Activated CD4-positive, alpha-beta T cell treated with anti-CD3 and anti-CD28 coated beads, Interleukin-10, Interleukin-2, amounts not matched to agents 100 ng/mL and 50 ng/mL, durations not matched to agents 16 hours and 8 hours (primary cell): ENCODE data around the gene ZNF618.

ENCODE experiments used
- DNase-seq: peaks from one replicate; pipeline ENCODE4 v3.0.0-alpha.2; 2020

Gene ZNF618

GRCh38 chr9:114086607-114087006 lies 210.5 kb downstream of the ZNF618 start:
- DNase-seq: no peak

DNA sequence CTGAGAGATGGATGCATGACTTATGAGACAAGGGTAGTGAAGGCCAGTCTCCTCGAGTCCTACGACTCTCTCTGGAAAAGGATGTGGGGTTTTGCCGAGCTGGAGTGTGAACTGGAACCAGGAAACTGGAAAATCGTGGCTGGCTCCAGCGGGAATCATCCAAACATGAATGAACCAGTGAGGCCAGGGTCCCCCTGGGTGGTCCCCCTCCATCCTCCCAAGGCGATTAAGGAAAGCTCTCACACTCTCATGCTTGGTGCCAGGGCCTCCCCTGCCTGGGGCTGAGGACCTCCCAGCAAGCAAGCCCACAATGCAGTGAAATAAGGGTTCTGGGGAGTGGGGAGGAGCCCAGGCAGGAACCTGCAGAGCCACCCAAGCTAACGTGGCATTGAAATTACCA lies 211.6 kb downstream of the ZNF618 start:
- no peak for DNase-seq

GRCh38 chr9:114088571-114089170 lies 212.6 kb downstream of the ZNF618 start:
- DNase-seq: no peak

GRCh38 chr9:114089206-114089840 lies 213.2 kb downstream of the ZNF618 start:
- no peak for DNase-seq

DNA sequence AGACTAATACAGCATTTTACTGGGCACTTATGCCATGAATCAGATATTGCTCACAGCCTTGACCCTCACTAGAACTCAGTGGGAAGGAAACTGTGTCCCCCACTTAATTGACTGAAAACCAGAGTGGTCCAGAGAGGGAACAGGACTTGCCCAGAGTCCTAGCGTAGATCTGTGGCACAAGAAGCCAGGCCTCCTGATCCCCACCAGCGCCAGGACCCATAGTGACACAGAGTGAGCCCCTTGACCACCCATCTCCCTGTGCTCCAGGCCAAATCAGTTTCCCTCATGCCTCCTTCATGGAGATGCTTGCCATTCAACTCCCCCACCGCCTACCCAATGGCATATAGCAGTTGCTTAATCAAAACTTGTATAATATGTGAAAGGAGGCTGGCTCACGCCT lies 214.7 kb downstream of the ZNF618 start:
- no peak for DNase-seq

DNA sequence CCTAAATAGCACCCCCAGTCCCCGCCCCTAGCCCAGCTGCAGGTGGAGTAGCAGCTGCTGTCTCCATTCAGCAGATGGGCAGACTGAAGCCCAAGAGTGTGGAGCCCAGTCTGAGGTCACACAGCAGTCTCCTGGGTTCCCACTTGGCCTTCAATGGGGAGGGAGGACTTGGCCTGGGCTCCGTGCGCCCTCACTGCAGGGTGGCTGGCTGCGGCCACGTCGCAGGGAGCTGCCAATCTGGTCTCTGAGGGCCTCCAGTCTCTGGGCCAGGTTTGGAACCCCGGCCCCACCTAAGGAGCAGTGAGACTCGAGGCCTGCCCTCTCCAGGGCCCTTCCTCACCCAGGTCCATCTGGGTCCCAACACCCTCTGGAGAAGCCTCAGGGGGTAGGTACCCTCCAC lies 215.6 kb downstream of the ZNF618 start:
- DNase-seq: no peak

GRCh38 chr9:114092336-114092735 lies 216.2 kb downstream of the ZNF618 start:
- DNase-seq: no peak

GRCh38 chr9:114093031-114093471 lies 216.9 kb downstream of the ZNF618 start:
- no peak for DNase-seq

- no peak for DNase-seq
These were observed 217.8 kb downstream of the ZNF618 start for GRCh38 chr9:114093761-114094505.

DNA sequence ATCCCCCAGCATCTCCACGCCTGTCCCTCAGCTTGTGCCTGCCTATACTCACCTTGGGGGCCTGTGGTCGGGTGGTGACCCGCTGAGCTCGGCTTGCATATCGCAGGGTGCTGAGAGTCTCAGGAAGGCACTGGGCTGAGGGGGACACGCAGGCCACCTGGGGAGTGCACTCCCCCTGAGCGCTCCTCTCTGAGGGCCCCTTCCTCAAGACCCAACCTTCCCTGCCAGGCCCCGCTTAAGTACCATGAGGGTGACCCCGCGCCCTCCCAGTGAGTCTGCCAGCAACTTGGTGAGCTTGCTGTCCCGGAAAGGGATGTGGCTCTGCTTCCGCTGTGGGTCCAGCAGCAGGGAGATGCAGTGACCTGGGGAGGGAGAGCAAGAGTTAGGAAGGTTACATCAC lies 218.9 kb downstream of the ZNF618 start:
- DNase-seq: no peak

DNA sequence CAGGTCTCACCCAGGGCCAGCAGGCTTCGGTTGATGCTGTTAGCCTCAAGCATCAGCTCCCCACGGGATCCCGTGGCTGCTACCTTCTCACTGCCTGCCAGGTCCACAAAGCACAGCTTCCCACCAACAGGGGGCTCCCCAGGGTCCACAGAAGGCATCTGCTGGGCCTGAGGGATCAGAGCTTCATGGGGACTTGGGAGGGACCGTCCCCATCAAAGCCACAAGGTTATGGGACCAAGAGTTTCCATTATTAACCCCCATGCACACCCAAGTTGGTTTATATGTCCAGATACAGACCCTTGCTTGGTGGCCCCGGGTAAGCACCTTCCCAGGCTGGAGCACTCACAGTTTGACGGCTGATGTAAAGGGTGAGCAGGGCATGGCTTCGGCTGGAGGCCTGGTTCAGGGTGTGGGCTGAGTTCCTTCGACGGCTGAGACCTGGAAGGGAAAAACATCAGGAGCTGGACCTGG lies 220.0 kb downstream of the ZNF618 start:
- DNase-seq: peak; percentile 4

DNA sequence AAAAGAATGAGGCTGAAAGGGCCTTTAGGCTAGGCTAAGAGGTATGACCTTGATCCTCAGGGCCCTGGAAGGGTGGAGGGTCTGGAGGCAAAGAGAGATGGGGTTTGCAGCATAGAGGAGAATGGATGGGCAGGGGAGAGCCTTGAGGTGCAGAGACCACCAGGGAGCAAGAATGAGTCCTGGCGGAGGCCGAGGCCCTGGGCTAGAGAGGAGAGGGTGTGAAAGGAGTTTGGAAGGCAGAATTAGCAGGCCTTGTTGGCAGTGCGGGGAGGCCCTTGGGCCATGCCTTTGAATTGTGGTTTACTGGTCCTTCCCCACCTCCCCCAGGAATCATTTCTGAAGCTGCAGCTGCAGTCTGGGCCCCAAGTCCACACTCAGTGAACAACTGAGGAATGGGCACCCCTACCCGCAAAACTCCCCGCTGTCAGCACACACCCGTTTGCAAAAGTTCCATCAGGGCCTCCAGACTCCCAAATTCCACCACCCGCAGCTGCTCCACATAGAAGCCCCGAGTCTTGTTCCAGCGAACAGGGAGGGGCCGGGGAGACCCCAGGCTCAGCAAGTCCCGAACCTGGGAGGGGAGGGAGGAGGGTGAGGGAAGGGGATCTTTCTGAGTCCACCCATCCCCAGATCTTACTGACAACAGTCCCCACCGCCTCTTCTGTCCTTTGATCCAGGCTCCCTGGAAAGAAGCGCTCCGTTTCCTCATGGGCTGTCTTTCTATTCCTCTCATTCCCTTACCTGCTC lies 220.9 kb downstream of the ZNF618 start:
- DNase-seq: no peak

- no peak for DNase-seq
These were observed 221.5 kb downstream of the ZNF618 start for GRCh38 chr9:114097613-114098020.

DNA sequence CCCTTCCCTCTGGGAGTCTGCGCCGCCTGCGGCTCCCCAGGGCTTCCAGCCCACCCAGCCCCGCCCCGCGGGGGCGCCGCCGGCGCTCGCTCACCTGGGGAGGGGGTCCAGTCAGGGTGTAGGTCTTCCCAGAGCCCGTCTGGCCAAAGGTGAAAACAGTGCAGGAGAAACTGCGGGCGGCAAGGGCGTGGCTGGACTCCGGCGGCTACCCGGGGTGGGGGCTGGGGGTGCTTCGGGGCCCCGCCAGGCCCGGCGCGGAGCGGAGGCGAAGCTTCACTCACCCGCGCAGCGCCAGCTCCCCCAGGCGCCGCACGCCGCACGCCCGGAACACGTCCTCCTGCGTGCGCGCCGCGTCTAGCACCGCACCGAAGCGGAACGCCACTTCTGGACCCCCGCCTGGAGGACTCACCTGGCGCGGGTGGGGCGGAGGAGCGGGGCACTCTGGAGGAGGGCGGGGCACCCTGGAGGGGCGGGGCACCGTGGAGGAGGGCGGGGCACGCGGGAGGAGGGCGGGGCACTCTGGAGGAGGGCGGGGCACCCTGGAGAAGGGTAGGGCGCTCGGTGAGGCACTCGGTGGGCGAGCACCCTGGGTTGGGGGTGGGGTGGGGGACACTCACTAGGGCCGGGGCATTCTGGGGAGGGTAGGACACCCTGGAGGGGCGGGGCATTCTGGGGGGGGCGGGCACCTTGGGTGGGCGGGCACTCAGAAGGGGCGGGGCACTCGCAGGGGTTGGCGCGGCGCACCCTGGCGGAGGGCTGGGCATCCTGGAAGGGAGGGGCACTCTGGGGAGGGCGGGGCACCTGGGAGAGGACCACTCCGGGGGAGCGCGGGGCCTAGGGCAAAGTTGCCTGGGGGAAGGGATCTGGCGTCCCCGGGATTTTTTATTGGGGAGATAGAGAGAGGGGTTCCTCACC lies 222.2 kb downstream of the ZNF618 start:
- peak; percentile 21 for DNase-seq

- DNase-seq: no peak
These were observed 223.0 kb downstream of the ZNF618 start, which contains the start of gene KIF12 for GRCh38 chr9:114098936-114099668. Gene KIF12, minus strand, starts transcription at chr9:114099292. Its CDS starts 16 bp downstream, at chr9:114099276.

GRCh38 chr9:114099669-114100270 lies 223.7 kb downstream of the ZNF618 start:
- DNase-seq: no peak

GRCh38 chr9:114100536-114100935 lies 224.4 kb downstream of the ZNF618 start:
- no peak for DNase-seq

DNA sequence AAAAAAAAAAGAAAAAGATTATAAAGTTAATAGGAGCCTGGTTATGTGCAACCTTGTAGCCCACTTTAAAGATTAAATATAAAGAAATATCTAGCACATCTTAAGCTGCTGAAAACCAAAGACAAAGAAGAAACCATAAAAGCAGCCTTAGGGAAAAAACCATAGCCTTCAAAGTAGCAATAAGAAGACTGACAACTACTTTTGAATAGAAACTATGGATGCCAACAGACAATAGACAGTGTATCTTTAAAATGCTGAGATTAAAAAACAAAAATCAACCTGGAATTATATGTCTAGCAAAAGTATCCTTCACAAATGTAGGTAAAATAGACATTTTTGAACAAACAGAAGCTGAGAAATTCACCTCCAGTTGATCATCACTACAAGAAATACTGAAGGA lies 226.4 kb downstream of the ZNF618 start:
- no peak for DNase-seq

DNA sequence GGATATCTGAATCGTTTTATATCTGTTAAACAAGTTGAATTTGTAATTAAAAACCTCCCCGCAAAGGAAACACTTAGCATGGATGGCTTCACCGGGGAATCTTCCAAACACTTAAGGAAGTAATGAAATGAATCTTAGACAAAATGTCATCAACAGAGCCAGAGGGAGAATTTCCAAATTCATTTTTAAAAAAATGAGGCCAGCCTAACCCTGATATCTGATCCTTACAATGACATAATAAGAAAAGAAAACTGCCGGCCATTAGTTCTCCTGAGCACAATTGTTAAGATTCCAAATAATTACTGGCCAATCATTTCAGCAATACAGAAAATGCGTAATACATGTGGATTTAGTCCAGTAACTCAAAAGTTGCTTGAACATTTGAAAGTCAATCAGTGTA lies 229.1 kb downstream of the ZNF618 start:
- DNase-seq: no peak
